Endothelial cell of umbilical vein (primary cell): ENCODE results near the gene PIRT. TPM values are rescaled to one million over a fixed set of nuclear protein-coding genes. Genes with fewer than 3 reads are reported as not detected.

Experiments
- BruUV-seq: library from RNA; stranded (reverse); fragments of 400-500 nt; replicated peaks from 2 replicates; lab custom pipeline; 2021; lab: Mats Ljungman, UMichigan
- CTCF ChIA-PET: fragments of 300-600, 350-600 bp; sonication (Branson Sonifier 250); formaldehyde crosslinking; loops from one replicate; lab custom pipeline; 2021; ENCODE audit warnings: antibody characterized with exemption, inconsistent platforms; lab: Charles Lee
- POLR2A ChIA-PET: fragments of 300-600, 350-600 bp; sonication (Branson Sonifier 250); formaldehyde crosslinking; loops from one replicate; lab custom pipeline; 2021; ENCODE audit warnings: antibody characterized with exemption, inconsistent platforms; lab: Charles Lee
- DNase-seq: peaks from one replicate; pipeline ENCODE4 v3.0.0-alpha.2; 2011; ENCODE audit warnings: low read depth, low spot score
- FAIRE-seq: peaks from 2 replicates; lab custom pipeline; 2011; peaks lifted over from hg19 to GRCh38; lab: Jason Lieb, UNC
- H2AFZ ChIP-seq: 2 replicates; pipeline ENCODE4 v1.6.0; 2012; ENCODE audit warnings: low read depth, low read length, control low read depth, inconsistent platforms
- H3K27ac ChIP-seq: 2 replicates; pipeline ENCODE4 v1.5.1; 2011; ENCODE audit warnings: low read depth, mild to moderate bottlenecking, control low read depth, low read length, moderate library complexity; ENCODE audit not compliant: insufficient read depth
- H3K27me3 ChIP-seq, 2 experiments: 2 replicates each; pipeline versions ENCODE4 v1.6.0 to v1.6.1; 2011; ENCODE audit warnings: low read length in 2 of 2, mixed read lengths in 1 of 2; ENCODE audit not compliant: control insufficient read depth in 2 of 2, insufficient read depth in 2 of 2
- H3K36me3 ChIP-seq, 2 experiments: 2 replicates in 1 of 2; 3 replicates in 1 of 2; pipeline ENCODE4 v1.5.1; 2011; ENCODE audit warnings: low read length in 2 of 2, mild to moderate bottlenecking in 1 of 2, moderate library complexity in 1 of 2; ENCODE audit not compliant: control insufficient read depth in 2 of 2, insufficient read depth in 2 of 2; ENCODE audit errors: extremely low read depth in 1 of 2
- H3K4me1 ChIP-seq: 3 replicates; pipeline ENCODE4 v1.5.1; 2011; ENCODE audit warnings: mild to moderate bottlenecking, low read length; ENCODE audit not compliant: control insufficient read depth, insufficient read depth; ENCODE audit errors: extremely low read depth
- H3K4me2 ChIP-seq: 2 replicates; pipeline ENCODE4 v1.6.1; 2011; ENCODE audit warnings: low read length, control low read depth, mixed read lengths; ENCODE audit not compliant: insufficient read depth
- H3K4me3 ChIP-seq, 3 experiments: fragments of 200-600 bp in 1 of 3; sonication (generic), shearing (Covaris generic) in 1 of 3; replicated peaks in 1 of 3; 2 replicates each; pipeline ENCODE4 v1.5.1; 2011 to 2016; ENCODE audit warnings: control low read depth in 3 of 3, low read length in 3 of 3, mild to moderate bottlenecking in 2 of 3, inconsistent platforms in 1 of 3, low read depth in 1 of 3, moderate library complexity in 1 of 3; ENCODE audit not compliant: insufficient read depth in 1 of 3
- H3K79me2 ChIP-seq: 2 replicates; pipeline ENCODE4 v1.6.0; 2012; ENCODE audit warnings: low read length, inconsistent platforms; ENCODE audit not compliant: control insufficient read depth, insufficient read depth
- H3K9ac ChIP-seq: replicated peaks from 2 replicates; pipeline ENCODE3; 2011; ENCODE audit warnings: low read length, control low read depth; ENCODE audit not compliant: insufficient read depth; ENCODE audit errors: extremely low read depth
- H3K9me1 ChIP-seq: replicated peaks from 3 replicates; pipeline ENCODE4 v1.6.0; 2011; ENCODE audit warnings: mild to moderate bottlenecking, low read length; ENCODE audit not compliant: control insufficient read depth, insufficient read depth; ENCODE audit errors: extremely low read depth
- H3K9me3 ChIP-seq: replicated peaks from 2 replicates; pipeline ENCODE4 v1.5.1; 2012; ENCODE audit warnings: low read length, inconsistent platforms; ENCODE audit not compliant: control insufficient read depth, insufficient read depth
- H4K20me1 ChIP-seq: replicated peaks from 2 replicates; pipeline ENCODE3; 2011; ENCODE audit warnings: mild to moderate bottlenecking, low read length; ENCODE audit not compliant: control insufficient read depth, insufficient read depth; ENCODE audit errors: extremely low read depth
- CTCF ChIP-seq, 2 donors: IDR thresholded peaks; 1 replicate in 1 of 2; 2 replicates in 1 of 2; pipeline ENCODE4 v1.5.1; 2011; ENCODE audit warnings: low read length in 2 of 2, mild to moderate bottlenecking in 2 of 2, moderate library complexity in 2 of 2, control low read depth in 1 of 2, inconsistent platforms in 1 of 2, low read depth in 1 of 2; ENCODE audit not compliant: insufficient read depth in 1 of 2; ENCODE audit errors: extremely low read depth in 1 of 2
- EZH2 ChIP-seq: IDR thresholded peaks from 2 replicates; pipeline ENCODE4 v1.6.1; 2012; ENCODE audit warnings: borderline replicate concordance, low read depth, mild to moderate bottlenecking, moderate library complexity, low read length, inconsistent platforms; ENCODE audit not compliant: severe bottlenecking
- FOS ChIP-seq: IDR thresholded peaks from 2 replicates; pipeline ENCODE4 v1.6.1; 2011; ENCODE audit warnings: mild to moderate bottlenecking, low read length, moderate library complexity, borderline replicate concordance; ENCODE audit not compliant: insufficient read depth
- GATA2 ChIP-seq: IDR thresholded peaks from 2 replicates; pipeline ENCODE4 v1.7.0; 2011; ENCODE audit warnings: low read depth, mild to moderate bottlenecking, moderate library complexity, mixed read lengths, low read length; ENCODE audit not compliant: insufficient read length, insufficient read depth
- JUN ChIP-seq: IDR thresholded peaks from 2 replicates; pipeline ENCODE4 v1.6.1; 2011; ENCODE audit warnings: borderline replicate concordance, low read depth; ENCODE audit not compliant: insufficient read length, insufficient read depth
- MAX ChIP-seq: IDR thresholded peaks from 2 replicates; pipeline ENCODE4 v1.6.1; 2011; ENCODE audit not compliant: insufficient read depth, insufficient read length
- MYC ChIP-seq: IDR thresholded peaks from one replicate; pipeline ENCODE4 v1.6.1; 2011; ENCODE audit warnings: mild to moderate bottlenecking, low read depth, low read length
- POLR2A ChIP-seq: IDR thresholded peaks from 2 replicates; pipeline ENCODE4 v1.6.1; 2012; ENCODE audit warnings: low read depth, mild to moderate bottlenecking, control low read depth, low read length
- POLR2AphosphoS5 ChIP-seq: IDR thresholded peaks from 2 replicates; pipeline ENCODE4 v1.6.1; 2012; ENCODE audit warnings: low read depth, mild to moderate bottlenecking, control low read depth, low read length, moderate library complexity; ENCODE audit not compliant: insufficient read depth
- dilution Hi-C: fragments of 300-500 bp; cut with MboI; formaldehyde crosslinking; loops from one replicate; pipeline ENCODE4 v1.15.0; 2019; ENCODE audit warnings: low sequenced_read_pairs; ENCODE audit not compliant: extremely low pct_ligation_motif_present
- intact Hi-C: fragments of 100-400 bp; cut with micrococcal nuclease; formaldehyde crosslinking; loops from one replicate; pipeline ENCODE4 v1.10.0; 2022
- polyA plus RNA-seq, 4 experiments: library from polyadenylated mRNA; depleted of rRNA in 3 of 4; stranded (reverse) in 3 of 4; unstranded in 1 of 4; fragments of >200 nt; gene quantifications; 2 replicates each; pipeline versions ENCODE4 v1.2.1 to v1.2.3, GENCODE V29; 2011 to 2012; ENCODE audit warnings: missing spikeins in 1 of 4
- total RNA-seq: library from RNA; stranded (reverse); gene quantifications from 2 replicates; pipeline ENCODE4 v1.2.3, GENCODE V29; 2021

PIRT gene
- total and polyA plus RNA-seq, 2 donors (not counting 3 experiments of a cell fraction or from before 2014, with no cell fraction given) = not detected

GRCh38 chr17:10842658-10843057 lies 4.8 kb upstream of the PIRT start:
- Histone ChIP-seq H4K20me1 (no peaks in the 10 kb centered on the region), H3K27ac (no peak overlapping the region), H3K36me3 (no peaks in the 10 kb centered on the region), H3K9me1 (no peaks in the 10 kb centered on the region), H3K4me2 (no peak overlapping the region), H3K27me3 (peaks cover 0 to 4% of the 10 kb centered on the region in 2 experiments), H3K9ac (no peak overlapping the region), H3K4me1 (no peaks in the 10 kb centered on the region), H3K4me3 (no peak overlapping the region), H2AFZ (no peak overlapping the region), H3K9me3 (no peaks in the 10 kb centered on the region), H3K79me2 (no peaks in the 10 kb centered on the region)
- intact Hi-C loops = no loop called here
- TF ChIP-seq FOS = no peak
- no peak for DNase-seq
- dilution Hi-C loops = no loop called here
- CTCF ChIA-PET = interaction anchor here (4.3 kb wide), 1 partner anchor 197 kb away, joined by 88 read pairs; no protein-coding TSS in a partner anchor
- no peak for FAIRE-seq
- no TSS peak for BruUV-seq
- POLR2A ChIA-PET = no interaction called here

- DNase-seq (no peak), FAIRE-seq (no peak)
- CTCF ChIA-PET = no interaction called here
- peaks cover 0 to 2% of the 10 kb centered on the region in 2 experiments for H3K27me3 ChIP-seq
- BruUV-seq = no TSS peak
- H3K4me2 ChIP-seq = no peak overlapping the region
- no peaks in the 10 kb centered on the region for H3K4me1 ChIP-seq
- no peaks in the 10 kb centered on the region for H3K9me3 ChIP-seq
- intact Hi-C loops = no loop called here
- no peaks in the 10 kb centered on the region for H3K79me2 ChIP-seq
- H2AFZ ChIP-seq = no peak overlapping the region
- no peaks in the 10 kb centered on the region for H3K9me1 ChIP-seq
- POLR2A ChIA-PET = no interaction called here
- no peak overlapping the region for H3K9ac ChIP-seq
- dilution Hi-C loops = no loop called here
- no peak overlapping the region for H3K27ac ChIP-seq
- H3K4me3 ChIP-seq = no peak overlapping the region
- no peak for TF ChIP-seq JUN
- TF ChIP-seq MYC = no peak
- no peak for TF ChIP-seq POLR2AphosphoS5
- TF ChIP-seq EZH2 = no peak
- no peak for TF ChIP-seq MAX
- TF ChIP-seq CTCF (IDR thresholded peaks at IDR 0.05; ENCODE audit: extremely low read depth in 1 of 2, insufficient read depth in 1 of 2, low read depth in 1 of 2, low read length in 2 of 2) = no peak
- no peak for TF ChIP-seq GATA2
- TF ChIP-seq POLR2A = no peak
- TF ChIP-seq FOS = no peak
- no peaks in the 10 kb centered on the region for H3K36me3 ChIP-seq
- H4K20me1 ChIP-seq = no peaks in the 10 kb centered on the region
These were observed 795 bp upstream of the PIRT start for GRCh38 chr17:10838682-10839081.
